Measurements from ENCODE around the gene ILF3. TPM values are rescaled to one million over a fixed set of nuclear protein-coding genes. Genes with fewer than 3 reads are reported as not detected.
A peak's percentile ranks its signal among the peaks of the same experiment; 100 is the strongest.

Gene ILF3
- total and polyA plus RNA-seq, 2 of the 13 experiments (the other 11 are each of a cell fraction or from before 2014, with no cell fraction given): 120 to 173 TPM

- Histone ChIP-seq H3K4me1 (ENCODE audit: insufficient read depth, low read length) (peaks cover 2% of the 10 kb centered on the region), H3K27ac (ENCODE audit: extremely low read length, insufficient read depth, low read length) (no peak overlapping the region), H3K27me3 (ENCODE audit: control insufficient read depth in 1 of 2, insufficient read depth in 2 of 2, low read length in 2 of 2) (no peaks in the 10 kb centered on the region), H3K4me2 (ENCODE audit: low read depth, low read length) (no peak overlapping the region), H3K79me2 (ENCODE audit: insufficient read depth, low read length) (peaks cover 89% of the 10 kb centered on the region), H4K20me1 (ENCODE audit: insufficient read depth, low read length) (peaks cover 82% of the 10 kb centered on the region), H3K36me3 (replicated peaks in 1 of 2; ENCODE audit: control insufficient read depth in 1 of 2, insufficient read depth in 2 of 2, low read length in 2 of 2) (peaks cover 16 to 38% of the 10 kb centered on the region in 2 experiments), H3K9me3 (ENCODE audit: low read length) (no peaks in the 10 kb centered on the region), H2AFZ (ENCODE audit: low read length) (no peak overlapping the region), H3K4me3 (replicated peaks in 1 of 3; ENCODE audit: insufficient read depth in 1 of 3, low read depth in 2 of 3, low read length in 3 of 3) (no peak overlapping the region), H3K9ac (ENCODE audit: insufficient read depth, low read depth, low read length) (no peak overlapping the region)
- POLR2A ChIA-PET: no interaction called here
- no TSS peak for BruUV-seq (replicated peaks)
- intact Hi-C loops (cut with micrococcal nuclease; ENCODE audit: unreplicated experiment): no loop called here
- WGBS (ENCODE audit: low lambda C conversion rate): 80% methylated on average over 5 of the region's 6 CpGs
- in situ Hi-C loops (cut with HindIII; ENCODE audit: extremely low pct_ligation_motif_present, low pct_unique_long_range_greater_than_20kb): no loop called here
- FAIRE-seq (no peak), DNase-seq (ENCODE audit: low spot score) (no peak), ATAC-seq (no peak; the same call in 2 of the 3 replicates)
- CTCF ChIA-PET (ENCODE audit: low intra/inter-chr PET ratio, low total read pairs): no interaction called here
- TF ChIP-seq MYPOP (CRISPR knock-in tag; IDR thresholded peaks at IDR 0.05): no peak
- peak; percentile 84 for TF ChIP-seq RBM22 (optimal IDR thresholded peaks at IDR 0.05; ENCODE audit: low read length)
- TF ChIP-seq POLR2A (IDR thresholded peaks at IDR 0.05; ENCODE audit: insufficient read depth in 1 of 2, low read depth in 2 of 2, low read length in 2 of 2): 0 out of 4 replicates have a peak, but pooled peaks of 1 of the 2 experiments have one; percentile 16
- 0 out of 2 replicates have a peak, but pooled peaks have one; percentile 5 for TF ChIP-seq POLR2AphosphoS2 (IDR thresholded peaks at IDR 0.05; ENCODE audit: low read depth, low read length)
Observed at GRCh38 chr19:10667867-10668266, 13.7 kb downstream of the ILF3 start.

- Histone ChIP-seq H3K4me2 (ENCODE audit: low read depth, low read length) (no peak overlapping the region), H3K9me3 (ENCODE audit: low read length) (no peaks in the 10 kb centered on the region), H3K36me3 (replicated peaks in 1 of 2; ENCODE audit: control insufficient read depth in 1 of 2, insufficient read depth in 2 of 2, low read length in 2 of 2) (peaks cover 22 to 49% of the 10 kb centered on the region in 2 experiments), H3K27me3 (ENCODE audit: control insufficient read depth in 1 of 2, insufficient read depth in 2 of 2, low read length in 2 of 2) (no peaks in the 10 kb centered on the region), H3K4me3 (replicated peaks in 1 of 3; ENCODE audit: insufficient read depth in 1 of 3, low read depth in 2 of 3, low read length in 3 of 3) (no peak overlapping the region), H4K20me1 (ENCODE audit: insufficient read depth, low read length) (peaks cover 73% of the 10 kb centered on the region), H3K9ac (ENCODE audit: insufficient read depth, low read depth, low read length) (no peak overlapping the region), H3K4me1 (ENCODE audit: insufficient read depth, low read length) (no peaks in the 10 kb centered on the region), H2AFZ (ENCODE audit: low read length) (no peak overlapping the region), H3K27ac (ENCODE audit: extremely low read length, insufficient read depth, low read length) (no peak overlapping the region), H3K79me2 (ENCODE audit: insufficient read depth, low read length) (peaks cover 88% of the 10 kb centered on the region)
- TF ChIP-seq HOMEZ (CRISPR knock-in tag; IDR thresholded peaks at IDR 0.05; ENCODE audit: low read depth) (no peak), AKNA (CRISPR knock-in tag; IDR thresholded peaks at IDR 0.05; ENCODE audit: borderline replicate concordance) (no peak), ZNF124 (CRISPR knock-in tag; IDR thresholded peaks at IDR 0.05) (no peak), MXI1 (IDR thresholded peaks at IDR 0.05; ENCODE audit: borderline replicate concordance, low read depth, low read length) (no peak)
- BruUV-seq (replicated peaks): no TSS peak
- DNase-seq (ENCODE audit: low spot score) (no peak), FAIRE-seq (peak; percentile 42), ATAC-seq (no peak)
- intact Hi-C loops (cut with micrococcal nuclease; ENCODE audit: unreplicated experiment) (no loop called here), in situ Hi-C loops (cut with HindIII; ENCODE audit: extremely low pct_ligation_motif_present, low pct_unique_long_range_greater_than_20kb) (no loop called here)
- 93% methylated on average over 6 of the region's 6 CpGs for WGBS (ENCODE audit: low lambda C conversion rate)
- POLR2A ChIA-PET: no interaction called here
- CTCF ChIA-PET (ENCODE audit: low intra/inter-chr PET ratio, low total read pairs): no interaction called here
Observed at GRCh38 chr19:10669246-10669645, 15.1 kb downstream of the ILF3 start.

Data from HepG2 (cell line).